EH (cell line): Measurements from ENCODE around the gene INHBE.
"Not testable (repeated sequence)": the region's sequence is repeated elsewhere in the genome, so short reads cannot be mapped to it uniquely, and the experiment has no call there.

Experiments used
- DNase-seq: peaks from one replicate; pipeline ENCODE4 v3.0.0-alpha.2; 2015; ENCODE audit warnings: low read depth

Gene INHBE

GRCh38 chr12:57498132-57498502 lies 43.0 kb downstream of the INHBE start:
- DNase-seq = no peak

- no peak for DNase-seq
Measured at GRCh38 chr12:57498571-57498970, 43.5 kb downstream of the INHBE start.

GRCh38 chr12:57500213-57500612 lies 45.1 kb downstream of the INHBE start:
- DNase-seq = no peak

- DNase-seq = not testable (repeated sequence)
Measured at GRCh38 chr12:57502311-57502969, 47.3 kb downstream of the INHBE start.

GRCh38 chr12:57506541-57506940 lies 51.4 kb downstream of the INHBE start:
- DNase-seq = not testable (repeated sequence)
